DOHH2 (cell line): ENCODE data around the gene GRIN2A.

Experiments used
- EZH2phosphoT487 ChIP-seq: fragments of 200-600 bp; sonication (generic); IDR thresholded peaks from 2 replicates; pipeline ENCODE4 v1.6.1; 2017; ENCODE audit warnings: borderline replicate concordance, mild to moderate bottlenecking, antibody characterized with exemption, low read length, moderate library complexity, mixed read lengths
- TF ChIP-seq, protein P1 (sequence below): fragments of 200-600 bp; sonication (generic); IDR thresholded peaks from one replicate; pipeline ENCODE4 v1.5.1; 2014; ENCODE audit warnings: antibody characterized with exemption, mild to moderate bottlenecking, low read depth, low read length; ENCODE audit not compliant: poor library complexity, severe bottlenecking

DNA sequence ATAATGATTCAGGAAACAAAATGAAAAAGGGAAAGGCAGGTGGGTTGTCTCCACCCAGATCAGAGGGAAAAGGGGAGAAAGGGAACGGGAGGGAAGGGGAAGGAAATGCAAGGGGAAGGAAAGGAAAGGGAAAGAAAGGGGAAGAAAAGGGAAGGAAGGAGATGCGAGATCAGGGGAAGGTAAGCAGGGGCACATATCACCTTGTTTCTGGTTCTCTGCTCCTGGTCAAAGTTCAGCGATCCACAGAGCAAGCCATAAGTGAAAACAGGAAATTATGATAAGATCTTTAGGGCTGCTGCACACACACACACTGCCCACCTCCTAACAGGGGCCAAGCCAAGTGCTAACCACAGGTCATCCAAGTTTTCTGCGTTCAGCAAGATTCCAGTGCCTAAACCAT, 37.5 kb upstream of the GRIN2A start:
- TF ChIP-seq, protein P1, sequence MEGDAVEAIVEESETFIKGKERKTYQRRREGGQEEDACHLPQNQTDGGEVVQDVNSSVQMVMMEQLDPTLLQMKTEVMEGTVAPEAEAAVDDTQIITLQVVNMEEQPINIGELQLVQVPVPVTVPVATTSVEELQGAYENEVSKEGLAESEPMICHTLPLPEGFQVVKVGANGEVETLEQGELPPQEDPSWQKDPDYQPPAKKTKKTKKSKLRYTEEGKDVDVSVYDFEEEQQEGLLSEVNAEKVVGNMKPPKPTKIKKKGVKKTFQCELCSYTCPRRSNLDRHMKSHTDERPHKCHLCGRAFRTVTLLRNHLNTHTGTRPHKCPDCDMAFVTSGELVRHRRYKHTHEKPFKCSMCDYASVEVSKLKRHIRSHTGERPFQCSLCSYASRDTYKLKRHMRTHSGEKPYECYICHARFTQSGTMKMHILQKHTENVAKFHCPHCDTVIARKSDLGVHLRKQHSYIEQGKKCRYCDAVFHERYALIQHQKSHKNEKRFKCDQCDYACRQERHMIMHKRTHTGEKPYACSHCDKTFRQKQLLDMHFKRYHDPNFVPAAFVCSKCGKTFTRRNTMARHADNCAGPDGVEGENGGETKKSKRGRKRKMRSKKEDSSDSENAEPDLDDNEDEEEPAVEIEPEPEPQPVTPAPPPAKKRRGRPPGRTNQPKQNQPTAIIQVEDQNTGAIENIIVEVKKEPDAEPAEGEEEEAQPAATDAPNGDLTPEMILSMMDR: no peak
- no peak for TF ChIP-seq EZH2phosphoT487
